B cell (primary cell): Measurements from ENCODE around the gene GNG7. TPM values are rescaled to one million over a fixed set of nuclear protein-coding genes. Genes with fewer than 3 reads are reported as not detected.

ENCODE experiments used
- ATAC-seq: fragments of 200-7000 bp; cut with Tn5 transposase; one replicate; pipeline ENCODE4 v1.10.0; 2021; ENCODE audit warnings: low read depth, mild to moderate bottlenecking, moderate number of reproducible peaks, moderate library complexity
- CTCF ChIA-PET: fragments of 350-600 bp; sonication (Branson Sonifier 250); formaldehyde crosslinking; loops from one replicate; lab custom pipeline; 2021; ENCODE audit warnings: antibody characterized with exemption, inconsistent platforms; lab: Charles Lee
- POLR2A ChIA-PET: fragments of 350-600 bp; sonication (Branson Sonifier 250); formaldehyde crosslinking; loops from one replicate; lab custom pipeline; 2021; ENCODE audit warnings: antibody characterized with exemption; lab: Charles Lee
- DNase-seq: peaks from one replicate; pipeline ENCODE4 v3.0.0; 2013
- H2AFZ ChIP-seq: 2 replicates; pipeline ENCODE4 v1.6.1; 2012; ENCODE audit warnings: mild to moderate bottlenecking, low read depth, low read length; ENCODE audit not compliant: insufficient read depth, poor library complexity, severe bottlenecking
- H3K27ac ChIP-seq, 2 donors: 1 replicate in 1 of 2; 2 replicates in 1 of 2; pipeline ENCODE4 v1.5.1; 2012 to 2013; ENCODE audit warnings: low read length in 2 of 2, mild to moderate bottlenecking in 2 of 2, moderate library complexity in 1 of 2
- H3K27me3 ChIP-seq, 4 experiments: fragments of 200-600 bp in 1 of 4; sonication (generic) in 1 of 4; replicated peaks in 1 of 4; 1 replicate in 2 of 4; 2 replicates in 2 of 4; pipeline versions ENCODE4 v1.6.1 to v1.7.0; 2013 to 2016; ENCODE audit warnings: low read length in 3 of 4, mild to moderate bottlenecking in 2 of 4, mixed read lengths in 1 of 4, moderate library complexity in 1 of 4; ENCODE audit not compliant: insufficient read depth in 4 of 4, control insufficient read depth in 3 of 4; ENCODE audit errors: control extremely low read depth in 1 of 4
- H3K36me3 ChIP-seq, 2 experiments: replicated peaks in 1 of 2; 1 replicate in 1 of 2; 2 replicates in 1 of 2; pipeline versions ENCODE4 v1.6.1 to v1.7.1; 2013; ENCODE audit warnings: low read length in 1 of 2; ENCODE audit not compliant: insufficient read depth in 2 of 2, control insufficient read depth in 1 of 2; ENCODE audit errors: control extremely low read depth in 1 of 2, extremely low read depth in 1 of 2
- H3K4me1 ChIP-seq, 2 donors: fragments of 200-600 bp in 1 of 2; sonication (generic) in 1 of 2; 1 replicate in 1 of 2; 2 replicates in 1 of 2; pipeline versions ENCODE4 v1.5.1 to v1.6.1; 2013 to 2017; ENCODE audit warnings: low read length in 2 of 2; ENCODE audit not compliant: control insufficient read depth in 2 of 2, insufficient read depth in 2 of 2
- H3K4me2 ChIP-seq: replicated peaks from 2 replicates; pipeline ENCODE3; 2012; ENCODE audit warnings: mild to moderate bottlenecking, low read depth, low read length; ENCODE audit not compliant: poor library complexity, severe bottlenecking
- H3K4me3 ChIP-seq, 5 experiments: fragments of 200-600 bp in 1 of 5; sonication (generic) in 1 of 5; 1 replicate in 3 of 5; 2 replicates in 2 of 5; pipeline versions ENCODE4 v1.5.1 to v1.7.0; 2011 to 2016; ENCODE audit warnings: low read length in 4 of 5, mild to moderate bottlenecking in 4 of 5, low read depth in 2 of 5, control low read depth in 1 of 5, moderate library complexity in 1 of 5; ENCODE audit not compliant: insufficient read depth in 1 of 5; ENCODE audit errors: control extremely low read depth in 1 of 5, extremely low read depth in 1 of 5
- H3K79me2 ChIP-seq: fragments of 200-600 bp; sonication (generic); one replicate; pipeline ENCODE4 v1.6.0; 2016; ENCODE audit warnings: low read length; ENCODE audit not compliant: control insufficient read depth, insufficient read depth
- H3K9ac ChIP-seq: fragments of 200-600 bp; sonication (generic); 2 replicates; pipeline ENCODE4 v1.6.1; 2017; ENCODE audit warnings: mild to moderate bottlenecking, low read length, moderate library complexity
- H3K9me3 ChIP-seq, 3 donors: one replicate each; pipeline versions ENCODE4 v1.6.1 to v1.7.1; 2013; ENCODE audit warnings: low read length in 2 of 3; ENCODE audit not compliant: control insufficient read depth in 2 of 3, insufficient read depth in 1 of 3; ENCODE audit errors: control extremely low read depth in 1 of 3
- H4K20me1 ChIP-seq: 2 replicates; pipeline ENCODE4 v1.6.0; 2012; ENCODE audit warnings: mild to moderate bottlenecking, low read length; ENCODE audit not compliant: insufficient read depth, control insufficient read depth, poor library complexity, severe bottlenecking
- H3K27ac Mint-ChIP-seq: one replicate; pipeline ENCODE4 v1.8.0; 2021; ENCODE audit warnings: mixed read lengths
- H3K27me3 Mint-ChIP-seq: one replicate; pipeline ENCODE4 v1.8.0; 2021; ENCODE audit warnings: mixed read lengths
- H3K4me1 Mint-ChIP-seq: one replicate; pipeline ENCODE4 v1.8.0; 2021; ENCODE audit warnings: mixed read lengths
- H3K4me3 Mint-ChIP-seq: one replicate; pipeline ENCODE4 v1.8.0; 2021; ENCODE audit warnings: mixed read lengths
- H3K9me3 Mint-ChIP-seq: one replicate; pipeline ENCODE4 v1.8.0; 2022; ENCODE audit warnings: mixed read lengths; ENCODE audit not compliant: insufficient read depth
- EZH2 ChIP-seq: IDR thresholded peaks from 2 replicates; pipeline ENCODE4 v1.6.1; 2012; ENCODE audit warnings: borderline replicate concordance, low read depth, mild to moderate bottlenecking, moderate library complexity, low read length; ENCODE audit not compliant: insufficient read depth, poor library complexity, severe bottlenecking
- WGBS: methylation state at CpG from one replicate; pipeline ENCODE4 v1.1.5; 2013; ENCODE audit warnings: missing lambda C conversion rate; ENCODE audit not compliant: insufficient coverage; 5-methylcytosine and 5-hydroxymethylcytosine counted together
- intact Hi-C: fragments of 100-400 bp; cut with micrococcal nuclease; formaldehyde crosslinking; loops from one replicate; pipeline ENCODE4 v1.10.0; 2022
- polyA plus RNA-seq: library from polyadenylated mRNA; depleted of rRNA; stranded (reverse); fragments of >200 nt; gene quantifications from 2 replicates; pipeline ENCODE4 v1.2.3, GENCODE V29; 2012
- total RNA-seq, 2 donors: library from RNA; stranded (reverse); fragments of 120-200 nt in 1 of 2; gene quantifications; 1 replicate in 1 of 2; 2 replicates in 1 of 2; pipeline versions ENCODE4 v1.2.3 to v1.2.4, GENCODE V29; 2013 to 2022
- TF ChIP-seq, protein P1 (sequence below): fragments of 200-600 bp; IDR thresholded peaks from one replicate; pipeline ENCODE4 v1.8.0; 2022; ENCODE audit warnings: antibody characterized with exemption, mild to moderate bottlenecking

Gene GNG7
- total and polyA plus RNA-seq, 2 donors (not counting 1 experiment from before 2014, with no cell fraction given), result 76.3 to 153 TPM

DNA sequence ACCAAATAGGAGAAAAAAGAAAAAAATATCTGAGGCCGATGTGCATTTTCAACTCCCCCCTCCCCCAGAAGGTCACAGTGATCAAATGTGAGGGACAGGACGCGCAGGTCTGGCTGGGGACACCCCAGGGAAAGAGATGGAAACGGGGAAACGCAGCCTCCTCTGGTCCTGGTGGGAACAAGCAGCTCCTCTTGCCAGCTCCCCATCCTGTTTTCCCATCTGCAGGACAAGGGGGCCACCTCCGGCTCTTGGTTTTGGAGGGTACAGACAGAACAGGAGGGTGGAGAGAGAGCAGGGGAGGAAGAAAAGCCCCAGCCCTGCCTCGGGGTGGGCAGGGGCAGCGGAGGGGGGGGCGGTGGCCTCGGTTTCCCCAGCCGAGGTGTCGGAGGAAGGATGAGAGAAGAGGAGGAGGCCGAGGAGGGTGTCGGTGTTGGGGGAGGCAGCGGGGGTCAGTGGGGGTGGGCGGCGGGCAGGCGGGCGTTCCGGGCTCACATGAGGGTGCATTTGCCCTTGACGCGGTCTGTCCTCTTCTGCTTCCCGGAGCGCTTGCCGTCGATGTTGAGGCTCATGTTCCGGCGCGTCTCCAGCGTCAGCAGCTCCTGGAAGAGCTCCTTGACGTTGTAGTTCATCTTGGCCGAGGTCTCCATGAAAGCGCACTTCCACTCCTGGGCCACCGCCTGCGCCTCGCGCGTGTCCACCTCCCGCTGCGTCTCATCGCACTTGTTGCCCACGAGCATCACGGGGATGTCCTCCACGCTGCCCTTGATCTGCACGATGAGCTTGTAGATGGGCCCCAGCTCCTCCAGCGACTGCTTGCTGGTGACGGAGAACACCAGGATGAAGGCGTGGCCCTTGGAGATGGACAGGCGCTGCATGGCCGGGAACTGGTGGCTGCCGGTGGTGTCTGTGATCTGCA, 14.5 kb upstream of the GNG7 start:
- TF ChIP-seq, protein P1, sequence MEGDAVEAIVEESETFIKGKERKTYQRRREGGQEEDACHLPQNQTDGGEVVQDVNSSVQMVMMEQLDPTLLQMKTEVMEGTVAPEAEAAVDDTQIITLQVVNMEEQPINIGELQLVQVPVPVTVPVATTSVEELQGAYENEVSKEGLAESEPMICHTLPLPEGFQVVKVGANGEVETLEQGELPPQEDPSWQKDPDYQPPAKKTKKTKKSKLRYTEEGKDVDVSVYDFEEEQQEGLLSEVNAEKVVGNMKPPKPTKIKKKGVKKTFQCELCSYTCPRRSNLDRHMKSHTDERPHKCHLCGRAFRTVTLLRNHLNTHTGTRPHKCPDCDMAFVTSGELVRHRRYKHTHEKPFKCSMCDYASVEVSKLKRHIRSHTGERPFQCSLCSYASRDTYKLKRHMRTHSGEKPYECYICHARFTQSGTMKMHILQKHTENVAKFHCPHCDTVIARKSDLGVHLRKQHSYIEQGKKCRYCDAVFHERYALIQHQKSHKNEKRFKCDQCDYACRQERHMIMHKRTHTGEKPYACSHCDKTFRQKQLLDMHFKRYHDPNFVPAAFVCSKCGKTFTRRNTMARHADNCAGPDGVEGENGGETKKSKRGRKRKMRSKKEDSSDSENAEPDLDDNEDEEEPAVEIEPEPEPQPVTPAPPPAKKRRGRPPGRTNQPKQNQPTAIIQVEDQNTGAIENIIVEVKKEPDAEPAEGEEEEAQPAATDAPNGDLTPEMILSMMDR, result no peak
- no peak for TF ChIP-seq EZH2

GRCh38 chr19:2716275-2716650, 13.8 kb upstream of the GNG7 start:
- H3K4me1 ChIP-seq, result peaks cover 28 to 40% of the 10 kb centered on the region in 2 donors
- 89% methylated on average over 16 of the region's 19 CpGs for WGBS
- H3K27ac ChIP-seq, result no peak overlapping the region
- peaks cover 8% of the 10 kb centered on the region for H4K20me1 ChIP-seq
- no peak for TF ChIP-seq EZH2
- TF ChIP-seq, protein P1, result no peak
- Mint-ChIP-seq H3K27ac (no peak overlapping the region), H3K4me3 (no peak overlapping the region), H3K4me1 (peaks cover 36% of the 10 kb centered on the region), H3K27me3 (no peaks in the 10 kb centered on the region), H3K9me3 (peaks cover 5% of the 10 kb centered on the region)
- ChIA-PET POLR2A (no interaction called here), CTCF (no interaction called here)
- H3K9me3 ChIP-seq, result peaks cover 0 to 28% (median 10%) of the 10 kb centered on the region in 3 donors
- H3K4me3 ChIP-seq, result no peak overlapping the region
- peaks cover 0 to 4% of the 10 kb centered on the region in 2 experiments for H3K36me3 ChIP-seq
- no peaks in the 10 kb centered on the region for H3K79me2 ChIP-seq
- no peak overlapping the region for H2AFZ ChIP-seq
- H3K4me2 ChIP-seq, result no peak overlapping the region
- no peak for DNase-seq
- peaks cover 0 to 7% (median 2%) of the 10 kb centered on the region in 4 experiments for H3K27me3 ChIP-seq
- ATAC-seq, result no peak
- intact Hi-C loops, result no loop called here
- no peak overlapping the region for H3K9ac ChIP-seq

More for the DNA sequence above, 14.5 kb upstream of the GNG7 start:
- H3K27me3 ChIP-seq, result peaks cover 0 to 12% (median 5%) of the 10 kb centered on the region in 4 experiments
- H3K36me3 ChIP-seq, result peaks cover 0 to 4% of the 10 kb centered on the region in 2 experiments
- H3K27ac Mint-ChIP-seq, result no peak overlapping the region
- H3K4me3 ChIP-seq, result no peak overlapping the region
- POLR2A ChIA-PET, result no interaction called here
- CTCF ChIA-PET, result interaction anchor here (1.3 kb wide), 1 partner anchor 33 kb away, joined by 6 read pairs; no protein-coding TSS in a partner anchor
- no peak overlapping the region for H2AFZ ChIP-seq
- H3K4me1 ChIP-seq, result peaks cover 27 to 39% of the 10 kb centered on the region in 2 donors
- peaks cover 5% of the 10 kb centered on the region for H3K9me3 Mint-ChIP-seq
- H3K27ac ChIP-seq, result no peak overlapping the region
- DNase-seq (no peak), ATAC-seq (no peak)
- H3K27me3 Mint-ChIP-seq, result no peaks in the 10 kb centered on the region
- peaks cover 33% of the 10 kb centered on the region for H3K4me1 Mint-ChIP-seq
- peaks cover 8% of the 10 kb centered on the region for H4K20me1 ChIP-seq
- H3K4me2 ChIP-seq, result peak overlapping the region; percentile 8
- peaks cover 0 to 25% (median 10%) of the 10 kb centered on the region in 3 donors for H3K9me3 ChIP-seq
- no peak overlapping the region for H3K9ac ChIP-seq
- intact Hi-C loops, result no loop called here
- H3K4me3 Mint-ChIP-seq, result no peak overlapping the region
- WGBS, result 97% methylated on average over 40 of the region's 51 CpGs
- peaks cover 5% of the 10 kb centered on the region for H3K79me2 ChIP-seq
